D721Med (cell line): ENCODE measurements around the gene TMPRSS12.
"Not testable (repeated sequence)": the region's sequence is repeated elsewhere in the genome, so short reads cannot be mapped to it uniquely, and the experiment has no call there.

Experiments used
- DNase-seq: peaks from one replicate; pipeline ENCODE4 v3.0.0; 2011; ENCODE audit warnings: low spot score; ENCODE audit not compliant: insufficient read length
- FAIRE-seq: peaks from 2 replicates; lab custom pipeline; 2011; peaks lifted over from hg19 to GRCh38; lab: Jason Lieb, UNC
- CTCF ChIP-seq: IDR thresholded peaks from 2 replicates; pipeline ENCODE4 v1.5.1; 2012; ENCODE audit warnings: mild to moderate bottlenecking, control low read depth; ENCODE audit not compliant: insufficient read depth; ENCODE audit errors: missing control alignments

Gene TMPRSS12

DNA sequence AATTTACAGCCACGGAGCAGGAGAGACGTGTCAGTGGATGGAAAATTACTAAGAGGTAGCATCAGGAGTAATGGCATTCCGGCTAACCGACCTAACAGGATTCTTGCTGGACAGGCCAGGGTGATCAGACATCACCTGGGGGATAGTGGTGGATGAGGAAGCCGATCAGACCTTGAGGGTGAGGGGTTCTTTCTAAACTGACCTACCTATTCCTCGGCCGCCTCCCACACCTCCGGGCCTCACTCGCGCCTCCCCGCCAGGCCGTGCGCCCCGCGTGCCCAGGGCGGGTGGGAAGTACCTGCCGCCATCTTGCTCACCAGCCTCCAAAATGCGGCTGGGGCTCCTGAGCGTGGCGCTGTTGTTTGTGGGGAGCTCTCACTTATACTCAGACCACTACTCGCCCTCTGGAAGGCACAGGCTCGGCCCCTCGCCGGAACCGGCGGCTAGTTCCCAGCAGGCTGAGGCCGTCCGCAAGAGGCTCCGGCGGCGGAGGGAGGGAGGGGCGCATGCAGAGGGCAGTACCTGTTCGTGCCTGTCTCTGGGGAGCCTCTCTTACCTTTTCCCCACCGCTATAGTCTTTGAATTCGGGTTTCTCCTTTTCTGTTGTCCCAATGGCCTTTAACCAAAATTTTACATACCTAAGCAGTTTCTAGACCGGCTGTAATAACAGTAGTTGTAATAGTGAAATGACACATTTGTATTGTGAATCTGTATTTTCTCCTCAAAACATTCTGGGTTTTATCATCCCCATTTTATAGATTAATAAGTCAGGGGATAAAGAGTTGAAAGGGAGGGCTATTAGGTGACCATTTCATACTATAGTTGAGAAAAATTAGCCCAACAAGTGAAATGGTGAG lies at the start of gene TMPRSS12:
Gene TMPRSS12, plus strand, starts transcription at position 290 of the 857 bp plus-strand sequence. Its CDS starts 39 bp downstream, at position 329.
- no peak for FAIRE-seq
- no peak for DNase-seq

DNA sequence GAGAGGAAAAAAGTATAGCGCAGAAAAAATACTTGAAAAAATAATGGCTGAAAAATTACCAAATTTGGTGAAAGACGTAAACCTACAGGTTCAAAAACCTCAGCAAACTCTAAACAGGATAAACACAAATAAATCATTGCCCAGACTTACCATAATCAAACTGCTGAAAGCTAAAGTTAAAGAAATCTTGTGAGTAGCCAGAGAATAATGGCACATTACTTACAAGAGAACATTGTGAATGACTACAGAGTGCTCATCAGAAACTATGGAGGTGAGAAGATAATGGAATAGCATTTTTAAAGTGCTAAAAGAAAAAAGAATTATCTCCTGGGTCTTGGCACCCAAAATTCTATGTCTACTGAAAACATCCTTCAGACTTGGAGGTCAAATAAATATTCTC lies 42.8 kb upstream of the TMPRSS12 start:
- no peak for FAIRE-seq
- no peak for TF ChIP-seq CTCF
- DNase-seq, result no peak

More for the DNA sequence above, at the start of gene TMPRSS12:
- TF ChIP-seq CTCF, result no peak

DNA sequence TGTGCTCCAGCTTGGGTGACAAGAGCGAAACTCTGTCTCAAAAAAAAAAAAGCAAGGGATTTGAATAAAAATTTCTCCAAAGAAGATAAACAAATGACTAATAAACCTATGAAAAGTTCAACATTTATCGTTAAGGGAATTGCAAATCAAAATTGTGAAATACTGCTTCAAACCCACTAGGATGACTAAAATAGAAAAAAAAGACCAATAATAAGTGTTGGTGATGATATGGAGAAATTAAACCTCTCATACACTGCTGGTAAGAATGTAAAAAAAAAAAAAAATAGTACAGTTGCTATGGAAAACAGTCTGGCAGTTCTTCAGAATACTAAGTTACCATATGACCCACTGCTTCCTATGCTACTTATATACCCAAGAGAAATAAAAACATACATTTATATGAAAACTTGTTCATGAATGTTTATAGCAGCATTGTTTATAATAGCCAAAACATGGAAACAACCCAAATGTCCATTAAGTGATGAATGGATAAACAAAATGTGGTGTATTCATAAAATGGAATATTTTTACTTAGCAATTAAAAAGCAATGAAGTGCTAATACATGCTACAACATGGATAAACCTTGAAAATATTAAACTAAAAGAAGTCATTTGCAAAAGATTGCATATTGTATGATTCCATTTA lies 39.4 kb upstream of the TMPRSS12 start:
- DNase-seq (no peak), FAIRE-seq (no peak)
- TF ChIP-seq CTCF, result no peak

DNA sequence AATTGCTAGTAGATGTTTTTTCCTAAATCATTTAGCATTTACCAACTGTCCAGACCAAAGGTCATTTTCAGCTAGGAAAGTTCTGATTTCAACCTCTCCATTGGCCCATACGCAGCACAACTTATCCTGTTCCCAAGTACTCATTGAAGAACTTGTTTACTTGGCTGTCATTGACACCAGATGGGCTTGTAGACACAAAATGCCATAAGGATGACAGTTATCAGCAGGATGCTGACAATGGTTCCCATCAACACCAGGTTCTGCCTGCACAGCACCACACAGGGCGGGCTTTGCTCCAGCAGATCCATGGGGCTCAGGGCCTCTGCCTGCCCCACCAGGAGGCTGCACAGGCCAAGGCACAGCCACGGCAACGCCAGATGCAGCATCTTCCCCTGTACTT lies 36.5 kb upstream of the TMPRSS12 start:
- no peak for TF ChIP-seq CTCF
- DNase-seq, result no peak
- no peak for FAIRE-seq

GRCh38 chr12:50809131-50809530 lies 33.6 kb upstream of the TMPRSS12 start:
- not testable (repeated sequence) for DNase-seq, FAIRE-seq

DNA sequence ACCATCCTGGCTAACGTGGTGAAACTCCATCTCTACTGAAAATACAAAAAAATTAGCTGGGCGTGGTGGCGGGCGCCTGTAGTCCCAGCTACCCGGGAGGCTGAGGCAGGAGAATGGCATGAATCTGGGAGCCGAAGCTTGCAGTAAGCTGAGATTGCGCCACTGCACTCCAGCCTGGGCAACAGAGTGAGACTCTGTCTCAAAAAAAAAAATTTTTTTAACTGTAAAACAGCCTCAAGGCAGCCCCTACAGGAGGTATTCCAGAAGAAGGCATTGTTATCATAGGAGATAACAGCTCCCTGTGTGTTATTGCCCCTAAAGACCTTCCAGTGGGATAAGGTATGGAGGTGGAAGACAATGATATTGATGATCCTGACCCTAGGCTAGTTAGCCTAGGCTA lies 27.8 kb upstream of the TMPRSS12 start:
- not testable (repeated sequence) for FAIRE-seq, DNase-seq

- no peak for FAIRE-seq
- TF ChIP-seq CTCF, result no peak
- no peak for DNase-seq
Observed at GRCh38 chr12:50820177-50820576, 22.5 kb upstream of the TMPRSS12 start.

DNA sequence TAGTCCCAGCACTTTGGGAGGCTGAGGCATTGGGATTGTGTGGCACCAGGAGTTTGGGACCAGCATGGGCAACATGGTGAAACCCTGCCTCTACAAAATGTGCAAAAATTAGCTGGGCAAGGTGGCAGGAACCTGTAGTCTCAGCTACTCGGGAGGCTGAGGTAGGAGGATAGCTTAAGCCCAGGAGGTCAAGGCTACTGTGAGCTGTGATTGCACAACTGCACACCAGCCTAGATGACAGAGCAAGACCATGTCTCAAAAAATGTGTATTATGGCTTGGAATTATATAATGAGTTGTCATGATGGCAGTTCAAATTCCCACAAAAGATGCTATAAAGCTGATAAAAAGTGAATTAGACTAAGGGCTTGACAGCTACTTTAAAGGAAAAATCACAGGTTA lies 20.6 kb upstream of the TMPRSS12 start:
- DNase-seq, result no peak
- FAIRE-seq, result no peak
- TF ChIP-seq CTCF, result no peak

DNA sequence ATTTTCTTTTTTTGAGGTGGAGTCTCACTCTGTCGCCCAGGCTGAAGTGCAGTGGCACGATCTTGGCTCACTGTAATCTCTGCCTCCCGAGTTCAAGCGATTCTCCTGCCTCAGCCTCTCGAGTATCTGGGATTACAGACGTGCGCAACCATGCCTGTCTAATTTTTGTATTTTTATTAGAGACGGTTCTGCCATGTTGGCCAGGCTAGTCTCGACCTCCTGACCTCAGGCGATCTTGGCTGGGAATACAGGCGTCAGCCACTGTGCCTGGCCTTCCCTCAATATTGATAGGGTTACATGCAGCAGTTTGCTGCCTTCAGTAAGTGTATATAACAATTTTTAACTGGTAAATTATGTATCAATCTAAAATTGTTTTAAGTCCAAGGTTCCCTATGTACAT lies 19.0 kb upstream of the TMPRSS12 start:
- DNase-seq, FAIRE-seq: not testable (repeated sequence)
